Chondrocyte (in vitro differentiated cells): ENCODE data around the gene UTP18. TPM values are rescaled to one million over a fixed set of nuclear protein-coding genes. Genes with fewer than 3 reads are reported as not detected.
A peak's percentile ranks its signal among the peaks of the same experiment; 100 is the strongest.

Experiments used
- DNase-seq: peaks from one replicate; pipeline ENCODE4 v3.0.0; 2021; ENCODE audit warnings: mixed read lengths, low spot score
- H3K27ac Mint-ChIP-seq: one replicate; pipeline ENCODE4 v1.8.0; 2021; ENCODE audit warnings: mild to moderate bottlenecking, moderate library complexity, mixed read lengths; ENCODE audit not compliant: unreplicated experiment
- H3K27me3 Mint-ChIP-seq: 2 replicates; pipeline ENCODE4 v1.8.0; 2021; ENCODE audit warnings: low read depth, mixed read lengths
- H3K36me3 Mint-ChIP-seq: 2 replicates; pipeline ENCODE4 v1.8.0; 2021; ENCODE audit warnings: low read depth, mixed read lengths
- H3K4me1 Mint-ChIP-seq: 2 replicates; pipeline ENCODE4 v1.8.0; 2021; ENCODE audit warnings: low read depth, mild to moderate bottlenecking, mixed read lengths
- H3K4me3 Mint-ChIP-seq: one replicate; pipeline ENCODE4 v1.8.0; 2021; ENCODE audit warnings: mild to moderate bottlenecking, moderate library complexity, mixed read lengths; ENCODE audit not compliant: unreplicated experiment
- H3K9me3 Mint-ChIP-seq: 2 replicates; pipeline ENCODE4 v1.8.0; 2021; ENCODE audit warnings: low read depth, mixed read lengths
- total RNA-seq: library from RNA; stranded (reverse); gene quantifications from 3 replicates; pipeline ENCODE4 v1.2.1, GENCODE V29; 2021
- TF ChIP-seq, protein P1 (sequence below): fragments of 200-600 bp; sonication (generic); IDR thresholded peaks from 2 replicates; pipeline ENCODE4 v1.5.0; 2021; ENCODE audit warnings: antibody characterized with exemption, mild to moderate bottlenecking, moderate library complexity

Gene UTP18
- total RNA-seq, 1 donor from 2014 or later: 16.8 TPM

DNA sequence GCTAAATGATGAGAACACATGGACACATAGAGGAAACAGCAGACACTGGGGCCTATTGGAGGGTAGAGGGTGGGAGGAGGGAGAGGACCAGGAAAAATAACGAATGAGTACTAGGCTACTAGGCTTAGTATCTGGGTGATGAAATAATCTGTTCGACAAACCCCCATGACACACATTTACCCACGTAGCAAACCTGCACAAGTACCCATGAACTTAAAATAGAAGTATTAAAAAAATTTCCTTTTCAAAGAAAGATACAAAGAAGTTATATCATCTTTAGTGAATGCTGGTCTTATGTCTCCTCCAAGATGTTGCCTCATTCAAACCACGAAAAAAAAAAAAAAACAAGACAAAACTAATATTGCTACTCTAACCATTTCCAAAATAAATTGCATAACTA, 32.2 kb upstream of the UTP18 start:
- Mint-ChIP-seq H3K27ac (peak overlapping the region; percentile 84), H3K36me3 (no peaks in the 10 kb centered on the region), H3K9me3 (no peaks in the 10 kb centered on the region), H3K27me3 (no peaks in the 10 kb centered on the region), H3K4me3 (no peak overlapping the region), H3K4me1 (peaks cover 32% of the 10 kb centered on the region)
- TF ChIP-seq, protein P1, sequence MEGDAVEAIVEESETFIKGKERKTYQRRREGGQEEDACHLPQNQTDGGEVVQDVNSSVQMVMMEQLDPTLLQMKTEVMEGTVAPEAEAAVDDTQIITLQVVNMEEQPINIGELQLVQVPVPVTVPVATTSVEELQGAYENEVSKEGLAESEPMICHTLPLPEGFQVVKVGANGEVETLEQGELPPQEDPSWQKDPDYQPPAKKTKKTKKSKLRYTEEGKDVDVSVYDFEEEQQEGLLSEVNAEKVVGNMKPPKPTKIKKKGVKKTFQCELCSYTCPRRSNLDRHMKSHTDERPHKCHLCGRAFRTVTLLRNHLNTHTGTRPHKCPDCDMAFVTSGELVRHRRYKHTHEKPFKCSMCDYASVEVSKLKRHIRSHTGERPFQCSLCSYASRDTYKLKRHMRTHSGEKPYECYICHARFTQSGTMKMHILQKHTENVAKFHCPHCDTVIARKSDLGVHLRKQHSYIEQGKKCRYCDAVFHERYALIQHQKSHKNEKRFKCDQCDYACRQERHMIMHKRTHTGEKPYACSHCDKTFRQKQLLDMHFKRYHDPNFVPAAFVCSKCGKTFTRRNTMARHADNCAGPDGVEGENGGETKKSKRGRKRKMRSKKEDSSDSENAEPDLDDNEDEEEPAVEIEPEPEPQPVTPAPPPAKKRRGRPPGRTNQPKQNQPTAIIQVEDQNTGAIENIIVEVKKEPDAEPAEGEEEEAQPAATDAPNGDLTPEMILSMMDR: no peak
- DNase-seq: no peak

- Mint-ChIP-seq H3K4me3 (no peak overlapping the region), H3K9me3 (no peaks in the 10 kb centered on the region), H3K36me3 (no peaks in the 10 kb centered on the region), H3K27ac (peak overlapping the region; percentile 15), H3K4me1 (peaks cover 20% of the 10 kb centered on the region), H3K27me3 (no peaks in the 10 kb centered on the region)
- TF ChIP-seq, protein P1: no peak
- no peak for DNase-seq
Measured at GRCh38 chr17:51229889-51230288, 30.5 kb upstream of the UTP18 start.

DNA sequence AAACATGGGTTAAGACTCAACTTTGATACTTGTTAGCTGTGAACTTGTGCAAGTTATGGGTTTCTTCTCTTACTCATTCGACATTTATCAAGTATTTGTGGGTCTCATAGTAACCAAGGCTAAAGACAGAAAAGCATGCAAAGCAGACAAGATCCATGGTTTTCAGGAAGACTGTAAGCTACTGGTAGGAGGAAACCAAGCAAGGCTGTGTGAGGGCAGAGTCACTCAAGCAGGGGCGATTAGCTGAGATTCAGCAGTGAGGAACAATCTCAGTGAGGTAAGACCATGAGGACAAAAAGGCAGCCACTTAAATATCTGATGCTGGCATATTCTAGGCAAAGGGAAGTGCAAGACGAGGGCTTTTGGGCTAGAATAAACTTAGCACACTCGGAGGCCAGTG, 30.0 kb upstream of the UTP18 start:
- Mint-ChIP-seq H3K4me3 (no peak overlapping the region), H3K27me3 (no peaks in the 10 kb centered on the region), H3K36me3 (no peaks in the 10 kb centered on the region), H3K9me3 (no peaks in the 10 kb centered on the region), H3K4me1 (peaks cover 18% of the 10 kb centered on the region), H3K27ac (no peak overlapping the region)
- no peak for DNase-seq
- TF ChIP-seq, protein P1: no peak

- TF ChIP-seq, protein P1: no peak
- peaks cover 18% of the 10 kb centered on the region for H3K4me1 Mint-ChIP-seq
- H3K27ac Mint-ChIP-seq: no peak overlapping the region
- no peak overlapping the region for H3K4me3 Mint-ChIP-seq
- peaks cover 2% of the 10 kb centered on the region for H3K9me3 Mint-ChIP-seq
- no peak for DNase-seq
- H3K27me3 Mint-ChIP-seq: no peaks in the 10 kb centered on the region
- H3K36me3 Mint-ChIP-seq: no peaks in the 10 kb centered on the region
Measured at GRCh38 chr17:51231999-51232398, 28.3 kb upstream of the UTP18 start.

DNA sequence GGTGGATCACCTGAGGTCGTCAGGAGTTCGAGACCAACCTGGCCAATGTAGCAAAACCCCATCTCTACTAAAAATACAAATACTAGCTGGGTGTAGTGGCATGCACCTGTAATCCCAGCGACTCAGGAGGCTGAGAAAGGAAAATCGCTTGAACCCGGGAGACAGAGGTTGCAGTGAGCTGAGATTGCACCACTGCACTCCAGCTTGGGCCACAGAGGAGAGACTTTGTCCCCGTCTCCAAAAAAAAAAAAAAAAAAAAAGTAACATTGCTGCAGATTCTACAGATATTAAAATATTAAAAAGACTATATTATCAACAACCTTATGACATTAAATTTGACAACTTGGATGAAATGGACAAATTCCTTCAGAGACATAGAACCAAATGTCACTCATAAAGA, 26.2 kb upstream of the UTP18 start:
- H3K9me3 Mint-ChIP-seq: peaks cover 2% of the 10 kb centered on the region
- H3K27me3 Mint-ChIP-seq: no peaks in the 10 kb centered on the region
- peaks cover 9% of the 10 kb centered on the region for H3K4me1 Mint-ChIP-seq
- H3K27ac Mint-ChIP-seq: no peak overlapping the region
- no peak for DNase-seq
- H3K36me3 Mint-ChIP-seq: peaks cover 1% of the 10 kb centered on the region
- TF ChIP-seq, protein P1: no peak
- no peak overlapping the region for H3K4me3 Mint-ChIP-seq
